Endothelial cell of umbilical vein (primary cell): ENCODE data around the gene EFNB1.
"Not testable (repeated sequence)": the region's sequence is repeated elsewhere in the genome, so short reads cannot be mapped to it uniquely, and the experiment has no call there.

Experiments used
- EZH2 ChIP-seq: IDR thresholded peaks from 2 replicates; pipeline ENCODE4 v1.6.1; 2012; ENCODE audit warnings: borderline replicate concordance, low read depth, mild to moderate bottlenecking, moderate library complexity, low read length, inconsistent platforms; ENCODE audit not compliant: severe bottlenecking
- FOS ChIP-seq: IDR thresholded peaks from 2 replicates; pipeline ENCODE4 v1.6.1; 2011; ENCODE audit warnings: mild to moderate bottlenecking, low read length, moderate library complexity, borderline replicate concordance; ENCODE audit not compliant: insufficient read depth
- GATA2 ChIP-seq: IDR thresholded peaks from 2 replicates; pipeline ENCODE4 v1.7.0; 2011; ENCODE audit warnings: low read depth, mild to moderate bottlenecking, moderate library complexity, mixed read lengths, low read length; ENCODE audit not compliant: insufficient read length, insufficient read depth
- MAX ChIP-seq: IDR thresholded peaks from 2 replicates; pipeline ENCODE4 v1.6.1; 2011; ENCODE audit not compliant: insufficient read depth, insufficient read length
- MYC ChIP-seq: IDR thresholded peaks from one replicate; pipeline ENCODE4 v1.6.1; 2011; ENCODE audit warnings: mild to moderate bottlenecking, low read depth, low read length
- POLR2A ChIP-seq: IDR thresholded peaks from 2 replicates; pipeline ENCODE4 v1.6.1; 2012; ENCODE audit warnings: low read depth, mild to moderate bottlenecking, control low read depth, low read length
- POLR2AphosphoS5 ChIP-seq: IDR thresholded peaks from 2 replicates; pipeline ENCODE4 v1.6.1; 2012; ENCODE audit warnings: low read depth, mild to moderate bottlenecking, control low read depth, low read length, moderate library complexity; ENCODE audit not compliant: insufficient read depth
- TF ChIP-seq, protein P1 (sequence below), 2 donors: IDR thresholded peaks; 1 replicate in 1 of 2; 2 replicates in 1 of 2; pipeline ENCODE4 v1.5.1; 2011; ENCODE audit warnings: low read length in 2 of 2, mild to moderate bottlenecking in 2 of 2, moderate library complexity in 2 of 2, control low read depth in 1 of 2, inconsistent platforms in 1 of 2, low read depth in 1 of 2; ENCODE audit not compliant: insufficient read depth in 1 of 2; ENCODE audit errors: extremely low read depth in 1 of 2

- TF ChIP-seq, protein P1, sequence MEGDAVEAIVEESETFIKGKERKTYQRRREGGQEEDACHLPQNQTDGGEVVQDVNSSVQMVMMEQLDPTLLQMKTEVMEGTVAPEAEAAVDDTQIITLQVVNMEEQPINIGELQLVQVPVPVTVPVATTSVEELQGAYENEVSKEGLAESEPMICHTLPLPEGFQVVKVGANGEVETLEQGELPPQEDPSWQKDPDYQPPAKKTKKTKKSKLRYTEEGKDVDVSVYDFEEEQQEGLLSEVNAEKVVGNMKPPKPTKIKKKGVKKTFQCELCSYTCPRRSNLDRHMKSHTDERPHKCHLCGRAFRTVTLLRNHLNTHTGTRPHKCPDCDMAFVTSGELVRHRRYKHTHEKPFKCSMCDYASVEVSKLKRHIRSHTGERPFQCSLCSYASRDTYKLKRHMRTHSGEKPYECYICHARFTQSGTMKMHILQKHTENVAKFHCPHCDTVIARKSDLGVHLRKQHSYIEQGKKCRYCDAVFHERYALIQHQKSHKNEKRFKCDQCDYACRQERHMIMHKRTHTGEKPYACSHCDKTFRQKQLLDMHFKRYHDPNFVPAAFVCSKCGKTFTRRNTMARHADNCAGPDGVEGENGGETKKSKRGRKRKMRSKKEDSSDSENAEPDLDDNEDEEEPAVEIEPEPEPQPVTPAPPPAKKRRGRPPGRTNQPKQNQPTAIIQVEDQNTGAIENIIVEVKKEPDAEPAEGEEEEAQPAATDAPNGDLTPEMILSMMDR (IDR thresholded peaks at IDR 0.05; ENCODE audit: extremely low read depth in 1 of 2, insufficient read depth in 1 of 2, low read depth in 1 of 2, low read length in 2 of 2) = not testable (repeated sequence)
- TF ChIP-seq POLR2AphosphoS5, MAX, POLR2A, GATA2, EZH2, FOS, MYC: not testable (repeated sequence)
These were observed 42.2 kb upstream of the EFNB1 start for GRCh38 chrX:68786581-68786980.
